ENCODE data around the gene PGAP1.

The PGAP1 gene

DNA sequence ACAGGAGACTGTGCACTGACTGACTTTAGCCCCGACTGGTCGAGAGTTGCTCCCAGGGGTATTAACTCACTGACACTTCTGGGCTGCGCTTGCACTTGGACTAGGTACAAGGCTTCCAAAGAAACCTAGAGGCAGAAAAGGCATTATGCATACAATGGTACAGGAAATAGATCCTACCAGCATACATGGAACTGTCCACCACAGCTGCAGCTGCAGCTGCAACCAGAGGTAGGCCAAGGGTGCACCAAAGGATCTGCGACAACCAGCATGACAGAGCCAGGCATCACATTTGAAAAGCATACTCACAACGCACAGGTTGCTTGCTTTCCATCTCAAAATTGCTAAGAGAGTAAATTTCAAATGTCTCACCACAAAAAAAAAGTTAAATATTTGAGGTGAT is 22.6 kb upstream of the PGAP1 start:
- DNase-seq (ENCODE audit: insufficient read length) = no peak
- FAIRE-seq = no peak
- TF ChIP-seq POLR2AphosphoS5 (IDR thresholded peaks at IDR 0.05; ENCODE audit: low read depth, low read length) (no peak), POLR2A (IDR thresholded peaks at IDR 0.05; ENCODE audit: low read depth, low read length) (no peak), TAF1 (IDR thresholded peaks at IDR 0.05; ENCODE audit: borderline replicate concordance, low read depth, low read length) (no peak)

DNA sequence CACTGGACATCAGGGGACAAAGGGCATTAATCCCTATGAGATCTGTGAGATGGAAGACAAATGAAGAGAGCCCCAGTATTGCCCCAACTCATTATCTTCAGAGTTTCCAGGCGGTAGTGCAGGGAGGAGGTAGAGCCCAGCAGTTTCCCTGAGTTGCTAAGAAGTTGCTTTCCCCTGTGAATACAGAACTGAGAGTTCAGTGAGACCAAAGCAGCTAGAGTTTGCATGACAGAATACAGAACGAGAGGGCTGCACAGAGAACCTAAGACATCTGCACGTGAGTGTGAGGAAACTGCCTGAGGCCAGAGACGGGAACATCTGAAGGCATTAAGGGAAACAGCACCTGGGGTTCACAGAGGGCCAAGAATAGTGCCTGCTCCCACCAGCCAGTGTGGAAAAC is 18.1 kb upstream of the PGAP1 start:
- DNase-seq (ENCODE audit: insufficient read length) = peak; percentile 19
- TF ChIP-seq POLR2A (IDR thresholded peaks at IDR 0.05; ENCODE audit: low read depth, low read length) (no peak), POLR2AphosphoS5 (IDR thresholded peaks at IDR 0.05; ENCODE audit: low read depth, low read length) (no peak)
- FAIRE-seq = peak; percentile 48

DNA sequence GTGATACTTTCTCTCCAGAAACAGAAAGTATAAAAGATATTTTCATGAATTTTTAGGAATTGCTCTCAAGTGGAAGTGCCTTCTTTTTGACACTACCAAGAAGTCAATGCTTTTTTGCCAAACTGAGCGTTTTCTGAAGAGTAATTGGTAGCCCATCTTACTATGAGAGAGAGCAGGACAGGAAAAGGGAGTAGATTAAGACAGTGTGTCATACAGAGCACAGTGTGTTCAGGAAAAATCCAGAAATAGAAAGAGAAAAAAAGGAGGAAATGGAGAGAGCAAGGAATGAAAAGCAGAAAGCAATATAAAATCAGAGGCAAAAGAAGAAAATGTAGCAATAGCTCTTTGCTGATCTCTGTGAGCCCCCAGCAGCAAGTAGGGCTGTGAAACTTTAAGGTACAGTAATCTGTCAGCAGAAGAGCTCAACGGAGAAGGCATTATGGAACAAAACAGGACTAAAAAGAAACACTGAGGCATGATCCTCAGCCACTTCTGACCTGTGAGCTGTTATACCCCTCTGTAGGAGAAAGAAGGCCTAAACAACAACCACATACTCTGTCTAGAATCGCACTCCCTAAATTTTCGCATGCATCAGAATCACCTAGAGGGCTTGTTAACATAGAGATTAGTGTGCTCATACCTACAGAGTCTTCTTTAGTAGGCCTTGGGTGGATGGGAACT is 15.0 kb upstream of the PGAP1 start:
- FAIRE-seq (no peak), DNase-seq (ENCODE audit: insufficient read length) (no peak)
- no peak for TF ChIP-seq POLR2AphosphoS5 (IDR thresholded peaks at IDR 0.05; ENCODE audit: low read depth, low read length)
- no peak for TF ChIP-seq TAF1 (IDR thresholded peaks at IDR 0.05; ENCODE audit: borderline replicate concordance, low read depth, low read length)
- TF ChIP-seq POLR2A (IDR thresholded peaks at IDR 0.05; ENCODE audit: low read depth, low read length) = no peak

DNA sequence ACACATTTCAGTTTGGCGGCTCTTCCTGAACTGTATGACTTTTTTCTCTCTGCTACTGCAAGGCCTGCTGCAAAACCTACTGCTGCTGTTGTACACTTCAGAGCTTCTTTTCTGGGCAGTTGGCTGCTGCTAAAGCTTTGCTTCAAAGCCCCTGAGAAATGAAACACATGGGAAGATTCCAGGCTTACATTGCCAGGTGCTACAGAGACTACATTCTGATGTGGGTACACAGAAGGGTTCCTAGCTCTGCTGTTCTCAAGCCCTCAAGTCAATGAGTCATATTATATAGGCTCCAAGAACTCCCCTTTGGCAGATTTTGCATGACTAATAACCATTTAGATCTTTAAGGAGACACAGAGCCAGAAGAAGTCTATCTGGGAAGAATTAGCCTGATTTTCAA is 12.9 kb upstream of the PGAP1 start:
- no peak for FAIRE-seq
- TF ChIP-seq TAF1 (IDR thresholded peaks at IDR 0.05; ENCODE audit: borderline replicate concordance, low read depth, low read length) (no peak), POLR2A (IDR thresholded peaks at IDR 0.05; ENCODE audit: low read depth, low read length) (no peak), POLR2AphosphoS5 (IDR thresholded peaks at IDR 0.05; ENCODE audit: low read depth, low read length) (no peak)
- no peak for DNase-seq (ENCODE audit: insufficient read length)

DNA sequence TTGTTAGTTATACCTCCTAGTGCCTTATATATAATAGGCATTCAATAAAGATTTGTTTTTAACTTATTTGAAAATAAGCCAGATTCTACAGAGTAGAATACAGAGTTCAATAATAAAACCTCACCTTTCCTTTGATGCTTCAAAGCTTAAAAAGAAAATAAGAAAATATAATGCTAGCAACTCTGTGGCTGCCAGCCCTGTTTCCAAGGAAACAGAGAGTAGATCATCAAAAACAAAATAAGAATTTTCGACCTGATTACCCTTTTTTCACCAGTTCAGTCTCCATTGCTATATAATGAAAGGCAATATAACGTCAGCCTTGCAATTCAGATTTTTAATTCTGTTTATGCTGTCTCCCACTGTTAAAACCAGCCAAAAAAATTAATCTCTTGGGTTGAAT is 8.9 kb upstream of the PGAP1 start:
- FAIRE-seq (no peak), DNase-seq (ENCODE audit: insufficient read length) (no peak)
- TF ChIP-seq TAF1 (IDR thresholded peaks at IDR 0.05; ENCODE audit: borderline replicate concordance, low read depth, low read length) (no peak), POLR2A (IDR thresholded peaks at IDR 0.05; ENCODE audit: low read depth, low read length) (no peak), POLR2AphosphoS5 (IDR thresholded peaks at IDR 0.05; ENCODE audit: low read depth, low read length) (no peak)

DNA sequence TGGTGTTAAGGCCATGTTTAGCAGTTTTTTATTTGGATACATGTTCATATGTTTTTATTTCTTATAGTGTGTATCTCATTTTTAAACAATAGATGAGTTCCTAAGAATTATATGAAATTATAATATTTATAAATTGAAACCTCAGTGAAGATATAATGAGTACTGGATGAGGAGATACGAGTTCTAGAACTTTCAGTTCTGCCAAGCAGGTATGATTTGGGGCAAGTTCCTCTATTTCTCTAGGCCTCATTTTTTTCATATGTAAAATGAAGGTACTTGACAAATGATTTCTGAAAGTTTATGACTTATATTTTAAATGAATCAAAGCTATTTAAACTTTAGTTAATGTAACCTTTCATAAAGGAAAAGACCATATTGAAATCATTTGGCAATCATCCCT is 8.2 kb upstream of the PGAP1 start:
- no peak for TF ChIP-seq TAF1 (IDR thresholded peaks at IDR 0.05; ENCODE audit: borderline replicate concordance, low read depth, low read length)
- TF ChIP-seq POLR2A (IDR thresholded peaks at IDR 0.05; ENCODE audit: low read depth, low read length) = no peak
- TF ChIP-seq POLR2AphosphoS5 (IDR thresholded peaks at IDR 0.05; ENCODE audit: low read depth, low read length) = no peak
- DNase-seq (ENCODE audit: insufficient read length) = no peak

DNA sequence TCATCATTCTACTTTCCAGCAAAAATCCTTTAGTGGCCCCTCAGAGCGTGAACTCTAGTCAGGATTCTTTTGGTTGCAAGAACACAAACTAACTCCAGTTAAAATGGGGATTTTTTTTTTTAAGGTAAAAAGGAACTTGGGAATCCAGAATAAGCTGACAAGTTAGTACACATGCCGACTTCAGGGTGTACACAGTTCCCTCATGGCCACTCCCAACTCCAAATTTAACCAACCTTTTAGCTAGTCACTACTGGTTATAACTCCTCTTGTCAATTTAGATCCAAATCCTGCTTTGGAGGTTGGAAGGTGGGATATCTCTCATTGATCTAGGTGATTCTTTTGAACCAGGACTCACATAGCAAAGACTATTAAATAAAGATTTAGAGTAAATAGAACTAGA is 5.0 kb upstream of the PGAP1 start:
- FAIRE-seq (no peak), DNase-seq (ENCODE audit: insufficient read length) (no peak)

More for the DNA sequence above, 8.2 kb upstream of the PGAP1 start:
- FAIRE-seq = no peak

DNA sequence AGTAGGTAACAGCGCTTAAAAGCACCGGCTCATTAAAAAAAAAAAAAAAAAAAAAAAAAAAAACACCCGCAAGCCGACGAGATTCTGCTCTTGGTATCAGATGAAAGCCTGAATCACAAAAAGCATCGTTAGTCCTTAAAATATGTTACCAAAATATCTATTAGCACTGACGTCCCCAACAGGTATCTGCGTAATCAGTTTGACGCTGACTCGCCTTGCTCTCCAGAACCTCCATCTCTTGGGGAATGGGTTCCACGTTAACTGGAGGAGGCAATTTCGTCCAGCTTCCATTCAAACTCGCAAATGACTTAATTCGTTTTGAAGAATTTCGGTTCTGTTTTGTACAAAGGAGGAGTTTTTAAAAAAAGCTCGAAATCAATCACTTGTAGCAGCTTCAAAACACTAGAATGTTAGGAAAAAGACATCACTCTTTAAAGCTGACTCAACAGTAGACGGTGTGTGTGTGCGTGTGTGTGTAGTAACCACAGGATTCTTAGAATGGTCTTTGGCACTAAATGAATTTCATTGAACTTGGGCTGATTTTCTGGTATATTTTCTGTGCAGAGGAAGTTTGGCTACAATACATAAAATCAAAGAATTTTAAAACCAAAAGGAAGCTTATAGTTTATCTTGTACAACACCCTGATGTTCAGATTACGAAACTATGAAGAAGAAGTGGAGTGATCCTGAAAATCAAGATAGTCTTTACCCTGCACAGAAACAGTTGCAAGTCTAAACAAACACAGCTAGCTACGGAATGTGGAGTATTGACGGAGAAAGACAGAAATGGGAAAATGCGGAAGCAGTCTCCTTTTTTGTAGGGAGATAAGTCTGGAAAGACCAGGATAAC is 1.1 kb upstream of the PGAP1 start:
- no peak for FAIRE-seq
- TF ChIP-seq POLR2A (IDR thresholded peaks at IDR 0.05; ENCODE audit: low read depth, low read length) (no peak), TAF1 (IDR thresholded peaks at IDR 0.05; ENCODE audit: borderline replicate concordance, low read depth, low read length) (no peak), POLR2AphosphoS5 (IDR thresholded peaks at IDR 0.05; ENCODE audit: low read depth, low read length) (0 out of 2 replicates have a peak, but pooled peaks have one; percentile 10)
- no peak for DNase-seq (ENCODE audit: insufficient read length)

More for the DNA sequence above, 5.0 kb upstream of the PGAP1 start:
- TF ChIP-seq TAF1 (IDR thresholded peaks at IDR 0.05; ENCODE audit: borderline replicate concordance, low read depth, low read length) (no peak), POLR2A (IDR thresholded peaks at IDR 0.05; ENCODE audit: low read depth, low read length) (no peak), POLR2AphosphoS5 (IDR thresholded peaks at IDR 0.05; ENCODE audit: low read depth, low read length) (no peak)

DNA sequence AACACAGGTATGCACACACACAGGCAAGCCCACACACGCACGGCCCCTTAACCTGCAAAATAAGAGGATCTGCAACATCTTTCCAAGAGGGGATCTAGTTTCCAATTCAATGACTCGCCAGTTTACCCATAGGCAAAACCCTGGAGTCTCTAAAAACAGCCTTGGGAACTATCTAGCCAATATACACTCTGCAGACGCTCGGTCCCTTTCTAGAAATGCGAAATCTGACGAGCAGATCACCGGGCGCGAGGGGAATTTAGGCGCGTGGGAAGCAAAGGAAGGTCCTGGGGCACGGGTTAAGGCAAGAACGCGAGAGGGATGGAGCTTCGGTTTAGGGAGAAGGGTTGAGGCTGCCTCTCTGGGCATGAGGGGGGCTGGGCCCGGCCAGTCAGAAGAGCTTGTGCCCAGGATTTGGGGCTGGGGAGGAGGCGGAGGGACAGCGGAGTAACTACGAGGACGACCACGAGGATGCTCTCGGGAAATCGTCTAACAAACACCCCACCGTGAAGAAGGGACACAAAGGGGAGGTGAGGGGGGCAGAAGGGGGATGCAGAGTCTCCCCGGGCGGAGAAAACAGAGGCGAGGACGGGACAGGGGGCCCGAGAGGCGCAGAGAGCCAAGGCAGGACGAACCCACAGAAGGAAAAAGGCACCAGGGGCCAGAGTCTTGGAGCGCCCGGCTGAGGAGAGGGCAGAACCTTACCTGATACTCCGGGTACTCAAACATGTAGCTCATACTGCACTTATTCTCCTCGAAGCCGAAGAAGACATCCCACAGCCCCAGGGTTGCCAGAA is 542 bp downstream of the PGAP1 start:
- FAIRE-seq (peak; percentile 79), DNase-seq (ENCODE audit: insufficient read length) (no peak)
- TF ChIP-seq POLR2A (IDR thresholded peaks at IDR 0.05; ENCODE audit: low read depth, low read length) (no peak), TAF1 (IDR thresholded peaks at IDR 0.05; ENCODE audit: borderline replicate concordance, low read depth, low read length) (no peak), POLR2AphosphoS5 (IDR thresholded peaks at IDR 0.05; ENCODE audit: low read depth, low read length) (no peak)

DNA sequence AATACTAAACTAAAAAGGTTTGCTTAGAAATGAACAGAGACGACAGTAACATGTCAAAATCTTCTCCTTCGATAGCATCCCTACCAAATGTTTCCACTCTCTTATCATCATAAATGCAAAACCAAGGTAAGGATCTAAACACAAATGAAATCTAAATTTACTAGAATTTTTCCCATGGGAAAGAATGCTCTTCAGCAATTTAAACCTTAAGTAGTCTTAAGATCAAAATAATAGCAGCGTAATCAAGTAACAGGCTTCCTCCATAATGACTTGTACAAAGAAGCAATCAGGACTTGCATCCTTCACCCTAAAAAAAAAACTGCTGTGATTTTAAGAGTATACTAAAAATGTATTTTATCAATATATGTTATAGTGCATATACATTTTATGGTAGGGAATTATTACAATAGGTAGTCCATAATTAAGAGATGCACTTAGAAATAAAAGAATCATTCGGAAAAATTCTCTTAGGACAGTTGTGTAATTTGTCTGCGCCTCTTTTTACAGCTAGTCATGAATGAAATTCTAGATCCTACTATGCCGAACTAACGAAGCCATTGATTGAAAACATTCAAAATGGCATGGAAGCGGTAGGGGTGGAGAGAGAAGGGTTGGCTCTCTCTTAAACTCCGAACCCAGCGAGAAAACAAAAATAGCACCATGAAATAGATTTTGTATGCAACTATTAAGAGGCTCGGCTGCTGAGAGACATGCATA is 1.3 kb downstream of the PGAP1 start:
- FAIRE-seq = no peak
- no peak for DNase-seq (ENCODE audit: insufficient read length)

DNA sequence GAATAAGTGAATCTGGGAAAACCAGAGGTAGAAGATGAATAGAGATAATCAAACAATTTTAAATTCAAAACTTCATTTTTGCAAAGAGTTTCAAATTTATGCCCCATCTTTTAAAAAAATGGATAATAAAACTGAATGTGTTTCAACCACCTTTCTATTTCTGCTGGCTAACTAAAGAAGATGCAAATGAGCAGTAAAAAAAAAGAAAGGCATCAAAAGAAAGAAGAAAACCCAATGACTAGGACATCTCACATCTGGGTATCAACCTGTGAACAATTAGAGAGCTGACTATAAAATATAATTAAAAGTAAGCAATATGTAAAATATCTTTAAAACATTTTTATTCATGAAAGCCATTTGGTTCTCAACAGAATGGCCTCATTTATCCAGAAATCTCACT is 2.5 kb downstream of the PGAP1 start:
- FAIRE-seq = no peak
- TF ChIP-seq POLR2A (IDR thresholded peaks at IDR 0.05; ENCODE audit: low read depth, low read length) (no peak), TAF1 (IDR thresholded peaks at IDR 0.05; ENCODE audit: borderline replicate concordance, low read depth, low read length) (no peak), POLR2AphosphoS5 (IDR thresholded peaks at IDR 0.05; ENCODE audit: low read depth, low read length) (no peak)
- no peak for DNase-seq (ENCODE audit: insufficient read length)

More for the DNA sequence above, 1.3 kb downstream of the PGAP1 start:
- TF ChIP-seq POLR2AphosphoS5 (IDR thresholded peaks at IDR 0.05; ENCODE audit: low read depth, low read length) (no peak), TAF1 (IDR thresholded peaks at IDR 0.05; ENCODE audit: borderline replicate concordance, low read depth, low read length) (no peak), POLR2A (IDR thresholded peaks at IDR 0.05; ENCODE audit: low read depth, low read length) (no peak)
